Measurements from ENCODE around the gene SPRTN.

SPRTN gene

GRCh38 chr1:231319080-231319479 is 19.0 kb upstream of the SPRTN start:
- no peaks in the 10 kb centered on the region for H3K9me3 Mint-ChIP-seq
- no peaks in the 10 kb centered on the region for H3K36me3 Mint-ChIP-seq (ENCODE audit: low read depth)
- TF ChIP-seq CTCF (IDR thresholded peaks at IDR 0.05; ENCODE audit: unreplicated experiment in 3 of 3), result no peak
- H3K4me1 Mint-ChIP-seq, result no peaks in the 10 kb centered on the region
- H3K4me3 Mint-ChIP-seq, result no peak overlapping the region
- no peak overlapping the region for H3K27ac Mint-ChIP-seq
- no peaks in the 10 kb centered on the region for H3K27me3 Mint-ChIP-seq (ENCODE audit: low read depth)

- H3K4me1 Mint-ChIP-seq, result no peaks in the 10 kb centered on the region
- H3K27ac Mint-ChIP-seq, result no peak overlapping the region
- no peak overlapping the region for H3K4me3 Mint-ChIP-seq
- TF ChIP-seq CTCF (IDR thresholded peaks at IDR 0.05; ENCODE audit: unreplicated experiment in 3 of 3), result peak in 1 of 3 experiments; percentile 11
- no peaks in the 10 kb centered on the region for H3K36me3 Mint-ChIP-seq (ENCODE audit: low read depth)
- H3K27me3 Mint-ChIP-seq (ENCODE audit: low read depth), result no peaks in the 10 kb centered on the region
- no peaks in the 10 kb centered on the region for H3K9me3 Mint-ChIP-seq
These were observed 15.1 kb upstream of the SPRTN start for GRCh38 chr1:231322880-231323530.

GRCh38 chr1:231324660-231325059 is 13.4 kb upstream of the SPRTN start:
- Mint-ChIP-seq H3K27ac (no peak overlapping the region), H3K9me3 (no peaks in the 10 kb centered on the region), H3K4me3 (no peak overlapping the region), H3K4me1 (no peaks in the 10 kb centered on the region), H3K27me3 (ENCODE audit: low read depth) (no peaks in the 10 kb centered on the region), H3K36me3 (ENCODE audit: low read depth) (no peaks in the 10 kb centered on the region)
- no peak for TF ChIP-seq CTCF (IDR thresholded peaks at IDR 0.05; ENCODE audit: unreplicated experiment in 3 of 3)

GRCh38 chr1:231326248-231326647 is 11.8 kb upstream of the SPRTN start:
- no peaks in the 10 kb centered on the region for H3K27me3 Mint-ChIP-seq (ENCODE audit: low read depth)
- no peaks in the 10 kb centered on the region for H3K9me3 Mint-ChIP-seq
- H3K4me1 Mint-ChIP-seq, result no peaks in the 10 kb centered on the region
- H3K36me3 Mint-ChIP-seq (ENCODE audit: low read depth), result no peaks in the 10 kb centered on the region
- no peak for TF ChIP-seq CTCF (IDR thresholded peaks at IDR 0.05; ENCODE audit: unreplicated experiment in 3 of 3)
- no peak overlapping the region for H3K4me3 Mint-ChIP-seq
- H3K27ac Mint-ChIP-seq, result no peak overlapping the region

- no peaks in the 10 kb centered on the region for H3K27me3 Mint-ChIP-seq (ENCODE audit: low read depth)
- H3K27ac Mint-ChIP-seq, result no peak overlapping the region
- no peak overlapping the region for H3K4me3 Mint-ChIP-seq
- TF ChIP-seq CTCF (IDR thresholded peaks at IDR 0.05; ENCODE audit: unreplicated experiment in 3 of 3), result no peak
- H3K4me1 Mint-ChIP-seq, result no peaks in the 10 kb centered on the region
- no peaks in the 10 kb centered on the region for H3K9me3 Mint-ChIP-seq
- peaks cover 5% of the 10 kb centered on the region for H3K36me3 Mint-ChIP-seq (ENCODE audit: low read depth)
These were observed 10.5 kb upstream of the SPRTN start for GRCh38 chr1:231327617-231328016.

GRCh38 chr1:231329483-231329882 is 8.6 kb upstream of the SPRTN start:
- Mint-ChIP-seq H3K36me3 (ENCODE audit: low read depth) (peaks cover 5% of the 10 kb centered on the region), H3K4me3 (no peak overlapping the region), H3K27ac (no peak overlapping the region), H3K9me3 (no peaks in the 10 kb centered on the region), H3K27me3 (ENCODE audit: low read depth) (no peaks in the 10 kb centered on the region), H3K4me1 (peaks cover 10% of the 10 kb centered on the region)
- no peak for TF ChIP-seq CTCF (IDR thresholded peaks at IDR 0.05; ENCODE audit: unreplicated experiment in 3 of 3)
